Measurements from ENCODE around the gene OAS2.

- TF ChIP-seq CTCF (optimal IDR thresholded peaks at IDR 0.05 in 1 of 3, IDR thresholded peaks at IDR 0.05 in 1 of 3, conservative IDR thresholded peaks at IDR 0.05 in 1 of 3; ENCODE audit: extremely low read depth in 1 of 3, insufficient read depth in 2 of 3, low read length in 3 of 3) (no peak), EZH2 (IDR thresholded peaks at IDR 0.05; ENCODE audit: low read length) (no peak)
Observed at GRCh38 chr12:112977139-112977538, 1.2 kb upstream of the OAS2 start.

Data from keratinocyte (primary cell).